GM18909 (cell line): ENCODE measurements around the gene NBEAL2.
"Not testable (repeated sequence)": the region's sequence is repeated elsewhere in the genome, so short reads cannot be mapped to it uniquely, and the experiment has no call there.

Experiments used
- ATAC-seq: cut with Tn5 transposase; IDR thresholded peaks from one replicate; pipeline ENCODE4 v1.9.1; 2021; ENCODE audit warnings: mild to moderate bottlenecking; ENCODE audit not compliant: unreplicated experiment, poor library complexity

NBEAL2 gene

GRCh38 chr3:47028146-47028545, 48.7 kb downstream of the NBEAL2 start:
- no peak for ATAC-seq

GRCh38 chr3:47028667-47029066, 49.2 kb downstream of the NBEAL2 start:
- ATAC-seq: no peak

GRCh38 chr3:47031041-47031440, 51.6 kb downstream of the NBEAL2 start:
- ATAC-seq: not testable (repeated sequence)

GRCh38 chr3:47034868-47035489, 55.5 kb downstream of the NBEAL2 start:
- no peak for ATAC-seq

GRCh38 chr3:47035645-47036044, 56.2 kb downstream of the NBEAL2 start:
- no peak for ATAC-seq

GRCh38 chr3:47036145-47036544, 56.7 kb downstream of the NBEAL2 start:
- no peak for ATAC-seq

- ATAC-seq: not testable (repeated sequence)
Observed at GRCh38 chr3:47037302-47037701, 57.8 kb downstream of the NBEAL2 start.

GRCh38 chr3:47041114-47041513, 61.6 kb downstream of the NBEAL2 start:
- ATAC-seq: no peak

- ATAC-seq: no peak
Observed at GRCh38 chr3:47042231-47042791, 62.8 kb downstream of the NBEAL2 start.

- no peak for ATAC-seq
Observed at GRCh38 chr3:47047069-47047468, 67.6 kb downstream of the NBEAL2 start.

GRCh38 chr3:47047673-47048072, 68.2 kb downstream of the NBEAL2 start:
- no peak for ATAC-seq

GRCh38 chr3:47054412-47054811, 74.9 kb downstream of the NBEAL2 start:
- no peak for ATAC-seq

GRCh38 chr3:47056705-47057104, 77.2 kb downstream of the NBEAL2 start:
- no peak for ATAC-seq

- ATAC-seq: no peak
Observed at GRCh38 chr3:47057212-47057671, 77.8 kb downstream of the NBEAL2 start.
